ENCODE data around the gene STK33.

The STK33 gene

GRCh38 chr11:8375932-8376331, 218.1 kb downstream of the STK33 start:
- no peaks in the 10 kb centered on the region for H3K36me3 ChIP-seq
- intact Hi-C loops (cut with DNase I; ENCODE audit: low total_unique reads), result no loop called here
- H3K27me3 ChIP-seq, result peaks cover 0 to 4% of the 10 kb centered on the region in 2 donors
- no peaks in the 10 kb centered on the region for H3K4me1 ChIP-seq
- TF ChIP-seq, protein P1, sequence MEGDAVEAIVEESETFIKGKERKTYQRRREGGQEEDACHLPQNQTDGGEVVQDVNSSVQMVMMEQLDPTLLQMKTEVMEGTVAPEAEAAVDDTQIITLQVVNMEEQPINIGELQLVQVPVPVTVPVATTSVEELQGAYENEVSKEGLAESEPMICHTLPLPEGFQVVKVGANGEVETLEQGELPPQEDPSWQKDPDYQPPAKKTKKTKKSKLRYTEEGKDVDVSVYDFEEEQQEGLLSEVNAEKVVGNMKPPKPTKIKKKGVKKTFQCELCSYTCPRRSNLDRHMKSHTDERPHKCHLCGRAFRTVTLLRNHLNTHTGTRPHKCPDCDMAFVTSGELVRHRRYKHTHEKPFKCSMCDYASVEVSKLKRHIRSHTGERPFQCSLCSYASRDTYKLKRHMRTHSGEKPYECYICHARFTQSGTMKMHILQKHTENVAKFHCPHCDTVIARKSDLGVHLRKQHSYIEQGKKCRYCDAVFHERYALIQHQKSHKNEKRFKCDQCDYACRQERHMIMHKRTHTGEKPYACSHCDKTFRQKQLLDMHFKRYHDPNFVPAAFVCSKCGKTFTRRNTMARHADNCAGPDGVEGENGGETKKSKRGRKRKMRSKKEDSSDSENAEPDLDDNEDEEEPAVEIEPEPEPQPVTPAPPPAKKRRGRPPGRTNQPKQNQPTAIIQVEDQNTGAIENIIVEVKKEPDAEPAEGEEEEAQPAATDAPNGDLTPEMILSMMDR (IDR thresholded peaks at IDR 0.05), result no peak
- peak in 1 of 2 donors; percentile 16 for DNase-seq
- no peaks in the 10 kb centered on the region for H3K9me3 ChIP-seq
- H3K27ac ChIP-seq, result no peak overlapping the region
- no peak overlapping the region for H3K4me3 ChIP-seq

GRCh38 chr11:8375460-8375859, 218.6 kb downstream of the STK33 start:
- Histone ChIP-seq H3K27me3 (peaks cover 0 to 4% of the 10 kb centered on the region in 2 donors), H3K4me1 (no peaks in the 10 kb centered on the region), H3K4me3 (no peak overlapping the region), H3K9me3 (no peaks in the 10 kb centered on the region), H3K27ac (no peak overlapping the region), H3K36me3 (no peaks in the 10 kb centered on the region)
- DNase-seq, result no peak
- intact Hi-C loops (cut with DNase I; ENCODE audit: low total_unique reads), result no loop called here
- TF ChIP-seq, protein P1 (IDR thresholded peaks at IDR 0.05), result no peak

- DNase-seq, result no peak
- TF ChIP-seq, protein P1 (IDR thresholded peaks at IDR 0.05), result no peak
Observed at GRCh38 chr11:8374716-8375115, 219.3 kb downstream of the STK33 start.

GRCh38 chr11:8373519-8374432, 220.3 kb downstream of the STK33 start:
- no peak overlapping the region for H3K4me3 ChIP-seq
- intact Hi-C loops (cut with DNase I; ENCODE audit: low total_unique reads), result no loop called here
- H3K4me1 ChIP-seq, result no peaks in the 10 kb centered on the region
- peaks cover 0 to 4% of the 10 kb centered on the region in 2 donors for H3K27me3 ChIP-seq
- no peaks in the 10 kb centered on the region for H3K9me3 ChIP-seq
- TF ChIP-seq, protein P1 (IDR thresholded peaks at IDR 0.05), result no peak
- no peak overlapping the region for H3K27ac ChIP-seq
- peak in 1 of 2 donors; percentile 50 for DNase-seq
- no peaks in the 10 kb centered on the region for H3K36me3 ChIP-seq

More at GRCh38 chr11:8374716-8375115, 219.3 kb downstream of the STK33 start:
- H3K27me3 ChIP-seq, result peaks cover 0 to 4% of the 10 kb centered on the region in 2 donors
- H3K4me1 ChIP-seq, result no peaks in the 10 kb centered on the region
- no peaks in the 10 kb centered on the region for H3K9me3 ChIP-seq
- no peak overlapping the region for H3K27ac ChIP-seq
- no peaks in the 10 kb centered on the region for H3K36me3 ChIP-seq
- intact Hi-C loops (cut with DNase I; ENCODE audit: low total_unique reads), result no loop called here
- H3K4me3 ChIP-seq, result no peak overlapping the region

GRCh38 chr11:8372641-8373381, 221.2 kb downstream of the STK33 start:
- intact Hi-C loops (cut with DNase I; ENCODE audit: low total_unique reads), result no loop called here
- Histone ChIP-seq H3K9me3 (no peaks in the 10 kb centered on the region), H3K4me1 (no peaks in the 10 kb centered on the region), H3K27ac (no peak overlapping the region), H3K27me3 (peaks cover 0 to 4% of the 10 kb centered on the region in 2 donors), H3K36me3 (no peaks in the 10 kb centered on the region), H3K4me3 (no peak overlapping the region)
- peak in 1 of 2 donors; percentile 53 for DNase-seq
- TF ChIP-seq, protein P1 (IDR thresholded peaks at IDR 0.05), result no peak

Measured in tibial artery (tissue), 4 donors.